ENCODE measurements around the gene TOMM70.

Gene TOMM70

DNA sequence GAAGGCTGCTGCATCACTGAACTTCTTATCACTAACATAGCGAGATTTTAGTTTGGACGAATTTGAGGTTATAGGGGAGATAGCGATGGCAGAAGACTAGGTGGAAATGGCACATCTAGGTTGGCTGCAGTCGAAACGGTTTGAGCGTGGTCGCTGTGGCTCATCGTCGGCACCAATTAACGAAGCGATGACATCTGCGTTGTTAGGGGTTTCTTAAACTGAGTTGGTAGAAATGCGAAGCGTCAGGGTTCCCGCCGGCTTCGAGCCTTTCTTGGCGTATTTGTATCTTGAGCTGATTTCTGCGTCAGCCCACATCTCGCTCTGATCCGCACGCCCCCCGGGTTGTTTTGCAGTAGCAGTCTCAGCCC, 769 bp upstream of the TOMM70 start:
- ATAC-seq (ENCODE audit: low read depth): peak; percentile 19
- Mint-ChIP-seq H3K4me1 (peaks cover 21% of the 10 kb centered on the region), H3K27ac (peak overlapping the region; percentile 91), H3K4me3 (peak overlapping the region; percentile 98), H3K9me3 (no peaks in the 10 kb centered on the region), H3K36me3 (peaks cover 5% of the 10 kb centered on the region), H3K27me3 (no peaks in the 10 kb centered on the region)
- DNase-seq (ENCODE audit: low spot score in 2 of 2): no peak

DNA sequence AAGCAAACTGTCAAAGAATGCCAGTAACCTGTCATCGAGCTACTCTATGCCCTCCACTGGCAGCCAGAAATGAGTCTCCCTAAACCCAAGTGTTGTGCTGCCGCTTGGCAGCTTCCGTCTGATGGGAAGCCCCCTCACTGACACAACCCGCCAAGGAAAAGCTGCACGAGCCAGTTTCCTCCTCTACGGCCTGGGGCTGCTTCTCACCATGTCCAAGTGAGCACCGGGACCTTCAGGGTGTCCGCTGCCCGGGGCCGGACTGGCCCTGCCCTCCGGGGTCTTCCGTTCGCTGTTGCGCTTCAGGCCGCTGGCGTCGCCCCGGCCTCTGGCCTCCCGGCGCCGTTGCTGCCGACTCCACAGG, 490 bp downstream of the TOMM70 start:
- H3K4me1 Mint-ChIP-seq: peaks cover 23% of the 10 kb centered on the region

DNA sequence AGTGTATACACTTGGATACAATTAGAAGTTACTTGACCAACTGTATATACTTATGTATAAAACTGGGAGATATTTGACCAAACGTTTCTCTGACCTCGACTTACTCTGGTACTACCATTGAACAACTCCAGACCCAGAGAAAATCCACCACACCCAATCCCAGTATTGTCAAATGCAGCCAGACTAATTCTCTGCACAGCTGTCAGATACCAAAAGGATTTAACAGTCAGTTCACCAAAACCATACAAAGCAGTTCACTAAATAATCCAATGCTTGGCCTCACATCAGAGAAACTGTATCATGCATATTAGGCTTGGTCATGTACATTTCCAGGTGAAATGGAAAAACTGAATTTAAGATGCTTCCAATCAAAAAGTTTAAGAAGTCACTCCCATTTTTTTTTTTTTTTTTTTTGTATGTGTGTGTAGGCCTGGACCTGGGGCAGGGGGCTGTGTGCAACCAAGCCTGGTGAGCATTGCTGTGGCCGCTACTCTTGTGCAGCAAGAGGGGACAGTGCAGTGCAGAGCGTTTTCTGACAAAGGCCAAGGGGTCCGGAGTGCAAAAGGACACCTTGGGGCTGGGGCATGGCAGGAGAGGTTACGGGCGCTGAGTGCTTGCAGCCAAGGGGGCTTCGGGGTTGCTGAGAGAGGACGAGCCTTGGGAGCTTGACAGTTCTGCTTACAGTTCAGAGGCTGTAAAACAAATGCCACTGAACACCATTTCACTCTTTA, 1.4 kb downstream of the TOMM70 start:
- H3K27ac Mint-ChIP-seq: peak overlapping the region; percentile 91
- DNase-seq (ENCODE audit: low spot score in 2 of 2): no peak

More for the DNA sequence above, 490 bp downstream of the TOMM70 start:
- H3K27ac Mint-ChIP-seq: peak overlapping the region; percentile 91
- peak; percentile 20 for ATAC-seq (ENCODE audit: low read depth)
- DNase-seq (ENCODE audit: low spot score in 2 of 2): peak in 1 of 2 donors; percentile 18
- H3K9me3 Mint-ChIP-seq: no peaks in the 10 kb centered on the region
- peak overlapping the region; percentile 98 for H3K4me3 Mint-ChIP-seq
- H3K36me3 Mint-ChIP-seq: peaks cover 2% of the 10 kb centered on the region
- H3K27me3 Mint-ChIP-seq: no peaks in the 10 kb centered on the region

DNA sequence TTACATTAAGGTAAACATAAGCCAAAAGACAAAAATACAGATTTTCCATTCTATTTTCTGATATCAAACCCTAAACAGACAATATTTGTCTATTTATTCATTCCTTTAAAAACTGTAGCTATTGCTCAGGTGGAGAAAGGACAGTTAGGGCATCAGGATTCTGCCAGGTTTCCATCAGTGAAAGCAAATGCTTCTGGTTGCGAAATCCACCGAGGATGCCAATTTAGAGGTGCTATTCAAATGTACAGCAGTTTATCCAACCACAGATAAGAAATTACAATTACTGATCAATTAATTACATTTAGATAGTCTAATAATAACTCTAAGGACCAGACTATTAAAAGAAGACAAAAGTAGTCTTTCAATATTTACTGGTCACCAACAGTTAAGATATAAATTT, 3.9 kb downstream of the TOMM70 start:
- H3K9me3 Mint-ChIP-seq: no peaks in the 10 kb centered on the region
- no peak for ATAC-seq (ENCODE audit: low read depth)
- no peak overlapping the region for H3K4me3 Mint-ChIP-seq
- no peak for DNase-seq (ENCODE audit: low spot score in 2 of 2)
- H3K27me3 Mint-ChIP-seq: no peaks in the 10 kb centered on the region
- no peaks in the 10 kb centered on the region for H3K36me3 Mint-ChIP-seq
- no peak overlapping the region for H3K27ac Mint-ChIP-seq
- H3K4me1 Mint-ChIP-seq: peaks cover 20% of the 10 kb centered on the region

More for the DNA sequence above, 1.4 kb downstream of the TOMM70 start:
- Mint-ChIP-seq H3K9me3 (no peaks in the 10 kb centered on the region), H3K4me3 (peak overlapping the region; percentile 98), H3K27me3 (no peaks in the 10 kb centered on the region), H3K36me3 (peaks cover 1% of the 10 kb centered on the region), H3K4me1 (peaks cover 22% of the 10 kb centered on the region)
- ATAC-seq (ENCODE audit: low read depth): no peak

DNA sequence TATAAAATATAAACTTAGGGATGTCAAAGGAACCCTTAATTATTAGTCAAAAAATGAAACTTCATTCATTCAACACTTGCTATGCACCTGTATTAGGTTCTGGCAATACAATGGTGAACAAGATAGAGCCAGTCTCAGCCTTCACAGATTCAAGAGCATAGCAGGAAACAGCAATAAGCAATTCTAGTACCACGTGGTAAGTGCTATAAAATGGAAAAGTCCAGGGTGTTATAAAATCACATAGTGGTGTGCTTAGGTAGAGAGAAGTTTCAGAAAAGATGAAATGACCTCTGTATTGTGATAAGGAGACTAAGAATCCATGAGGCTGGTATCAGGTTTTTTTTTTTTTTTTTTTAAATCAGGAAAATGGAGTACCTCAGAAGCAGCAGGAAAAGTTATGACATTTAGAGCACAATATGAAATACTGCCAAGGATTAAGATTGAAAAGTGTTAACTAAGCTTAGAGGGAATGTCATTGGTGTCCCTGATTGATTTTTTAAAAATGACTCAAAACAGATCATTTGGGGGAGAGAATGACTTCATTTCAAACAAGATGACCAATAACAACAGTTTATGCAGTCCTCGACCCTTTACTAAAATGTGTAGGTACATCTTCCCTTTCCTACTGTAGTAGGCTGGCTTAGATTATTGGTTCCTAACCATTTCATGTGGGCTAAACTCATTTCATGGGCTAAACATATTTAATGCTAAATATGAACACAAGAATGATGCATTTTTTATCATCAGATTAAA, 5.0 kb downstream of the TOMM70 start:
- Mint-ChIP-seq H3K27me3 (no peaks in the 10 kb centered on the region), H3K27ac (no peak overlapping the region), H3K4me3 (no peak overlapping the region), H3K4me1 (peaks cover 20% of the 10 kb centered on the region), H3K36me3 (no peaks in the 10 kb centered on the region), H3K9me3 (no peaks in the 10 kb centered on the region)
- DNase-seq (ENCODE audit: low spot score in 2 of 2): no peak
- ATAC-seq (ENCODE audit: low read depth): no peak

DNA sequence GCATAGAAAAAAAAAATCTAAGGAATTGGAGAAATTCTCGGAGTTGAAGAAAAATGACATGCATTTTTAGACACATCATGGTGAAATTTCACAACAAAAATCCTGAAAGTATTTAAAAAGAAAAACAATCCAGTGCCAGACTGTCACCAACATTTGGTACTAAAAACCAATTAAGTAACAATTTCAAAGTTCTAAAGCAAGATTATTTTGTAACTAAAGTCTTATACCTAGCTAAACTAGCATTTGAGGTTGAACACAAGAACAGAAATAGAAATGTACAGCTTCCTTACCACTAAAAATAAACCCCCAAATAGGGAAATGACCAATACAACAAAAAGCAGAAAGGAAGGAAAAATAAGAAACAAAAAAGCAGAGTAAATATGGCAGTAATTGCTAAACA, 11.9 kb downstream of the TOMM70 start:
- Mint-ChIP-seq H3K36me3 (peaks cover 22% of the 10 kb centered on the region), H3K4me3 (no peak overlapping the region), H3K27ac (no peak overlapping the region), H3K4me1 (peaks cover 6% of the 10 kb centered on the region), H3K9me3 (peaks cover 2% of the 10 kb centered on the region), H3K27me3 (no peaks in the 10 kb centered on the region)
- DNase-seq (ENCODE audit: low spot score in 2 of 2): no peak
- no peak for ATAC-seq (ENCODE audit: low read depth)

DNA sequence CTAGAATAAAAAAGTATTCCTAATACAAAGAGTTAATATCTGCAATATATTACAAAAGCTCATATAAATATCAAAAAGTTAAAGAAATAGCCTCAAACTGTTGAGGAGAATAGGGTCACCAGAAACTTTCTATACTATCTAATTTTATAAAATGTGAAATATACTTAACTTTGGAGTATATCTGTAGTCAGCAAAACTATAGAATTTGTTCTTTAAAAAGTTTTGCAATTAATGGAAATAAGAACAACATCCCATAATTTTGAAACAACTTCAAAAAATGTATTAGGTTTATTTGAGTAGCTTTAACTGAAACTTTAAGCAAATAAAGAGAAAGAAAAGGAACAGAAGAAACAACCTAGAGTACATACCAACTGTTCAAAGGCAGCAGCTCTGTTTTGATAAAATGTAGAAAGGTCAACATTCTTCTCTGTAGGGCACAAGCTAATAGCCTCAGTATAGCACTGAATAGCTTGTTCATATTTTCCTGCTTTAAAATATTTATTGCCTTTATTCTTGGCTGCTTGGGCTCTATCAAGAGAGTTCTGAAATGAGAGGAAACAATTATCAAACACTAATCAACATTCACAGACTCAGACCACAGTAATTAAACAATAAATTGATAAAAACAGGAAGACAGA, 14.3 kb downstream of the TOMM70 start:
- Mint-ChIP-seq H3K4me3 (no peak overlapping the region), H3K27ac (no peak overlapping the region), H3K27me3 (no peaks in the 10 kb centered on the region), H3K36me3 (peaks cover 27% of the 10 kb centered on the region), H3K4me1 (peaks cover 6% of the 10 kb centered on the region), H3K9me3 (peaks cover 2% of the 10 kb centered on the region)
- no peak for ATAC-seq (ENCODE audit: low read depth)
- no peak for DNase-seq (ENCODE audit: low spot score in 2 of 2)

DNA sequence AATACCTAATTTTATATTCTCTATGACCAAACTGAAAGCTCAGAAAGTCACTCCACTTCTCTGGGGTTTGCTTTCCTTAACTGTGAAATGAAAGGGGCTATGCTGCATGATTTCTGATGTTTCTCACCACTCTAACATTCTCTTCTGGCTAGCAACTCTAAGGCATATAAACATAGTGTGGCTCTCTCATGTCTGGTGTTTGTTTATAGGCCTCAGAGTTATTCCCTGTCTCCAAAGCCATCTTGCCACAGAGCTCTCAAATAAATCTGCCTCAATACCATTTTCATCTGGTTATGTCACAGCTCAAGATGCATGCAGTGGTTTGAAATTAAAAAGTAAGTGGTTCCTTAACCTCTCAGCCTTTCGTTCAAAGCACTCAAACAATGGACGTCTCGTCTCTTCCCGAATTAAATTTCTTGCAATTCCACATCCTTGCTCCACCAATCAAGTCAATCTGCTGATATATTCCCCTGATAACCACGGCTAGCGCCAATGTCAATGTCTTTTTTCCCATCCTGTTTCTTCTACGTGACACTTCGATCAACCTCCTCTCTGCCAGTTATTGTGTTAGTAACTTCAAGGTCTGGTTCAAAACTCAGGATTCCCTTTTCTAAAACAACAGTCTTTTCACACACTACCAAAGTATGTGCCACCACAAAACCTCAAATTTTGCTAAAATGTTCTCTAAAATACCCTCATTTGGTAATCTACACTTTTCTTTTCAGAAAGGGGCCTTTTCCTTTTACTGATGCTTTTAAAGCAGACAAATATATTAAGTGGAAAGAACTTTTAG, 16.0 kb downstream of the TOMM70 start:
- ATAC-seq (ENCODE audit: low read depth): no peak
- no peak for DNase-seq (ENCODE audit: low spot score in 2 of 2)
- H3K27ac Mint-ChIP-seq: peak overlapping the region; percentile 38

DNA sequence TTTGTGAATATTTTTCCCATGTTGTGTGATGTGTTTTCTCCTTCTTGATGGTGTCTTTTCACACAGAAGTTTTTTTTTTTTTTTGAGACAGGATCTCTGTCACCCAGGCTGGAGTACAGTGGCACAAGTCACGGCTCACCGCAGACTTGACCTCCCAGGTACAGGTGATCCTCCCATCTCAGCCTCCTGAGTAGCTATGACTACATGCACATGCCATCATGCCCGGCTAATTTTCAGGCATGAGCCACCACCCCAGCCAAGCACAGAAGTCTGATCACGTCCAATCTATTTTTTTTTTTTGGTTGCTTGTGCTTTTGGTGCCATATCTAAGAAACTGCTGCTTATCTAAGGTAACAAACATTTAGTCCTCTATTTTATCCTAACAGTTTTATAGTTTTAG, 24.6 kb downstream of the TOMM70 start:
- Mint-ChIP-seq H3K4me3 (no peak overlapping the region), H3K36me3 (peaks cover 15% of the 10 kb centered on the region), H3K27ac (no peak overlapping the region), H3K9me3 (no peaks in the 10 kb centered on the region), H3K4me1 (no peaks in the 10 kb centered on the region), H3K27me3 (no peaks in the 10 kb centered on the region)
- DNase-seq (ENCODE audit: low spot score in 2 of 2): no peak
- ATAC-seq (ENCODE audit: low read depth): no peak

More for the DNA sequence above, 16.0 kb downstream of the TOMM70 start:
- peaks cover 34% of the 10 kb centered on the region for H3K36me3 Mint-ChIP-seq
- peaks cover 6% of the 10 kb centered on the region for H3K4me1 Mint-ChIP-seq
- no peak overlapping the region for H3K4me3 Mint-ChIP-seq
- H3K27me3 Mint-ChIP-seq: no peaks in the 10 kb centered on the region
- peaks cover 2% of the 10 kb centered on the region for H3K9me3 Mint-ChIP-seq

DNA sequence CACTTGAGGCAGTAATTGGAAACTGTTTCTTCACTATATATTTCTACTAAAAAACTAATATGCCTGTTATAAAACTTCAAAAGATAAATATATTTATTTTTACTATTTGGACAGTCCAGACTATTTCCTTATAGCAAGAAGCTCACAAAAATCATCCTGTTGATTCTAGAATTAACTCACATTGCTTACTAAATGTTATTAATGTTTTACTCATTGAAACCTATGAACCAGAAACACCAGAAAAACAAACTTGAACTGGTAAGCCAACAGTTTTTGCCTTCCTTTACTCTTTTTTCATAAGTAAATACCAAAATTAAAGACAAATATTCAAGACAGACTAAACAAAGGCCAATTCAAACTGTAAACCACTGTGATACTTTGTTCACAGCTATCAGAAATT, 26.4 kb downstream of the TOMM70 start:
- DNase-seq (ENCODE audit: low spot score in 2 of 2) (no peak), ATAC-seq (ENCODE audit: low read depth) (no peak)
- Mint-ChIP-seq H3K27me3 (no peaks in the 10 kb centered on the region), H3K4me3 (no peak overlapping the region), H3K4me1 (no peaks in the 10 kb centered on the region), H3K27ac (no peak overlapping the region), H3K36me3 (peaks cover 10% of the 10 kb centered on the region), H3K9me3 (no peaks in the 10 kb centered on the region)

DNA sequence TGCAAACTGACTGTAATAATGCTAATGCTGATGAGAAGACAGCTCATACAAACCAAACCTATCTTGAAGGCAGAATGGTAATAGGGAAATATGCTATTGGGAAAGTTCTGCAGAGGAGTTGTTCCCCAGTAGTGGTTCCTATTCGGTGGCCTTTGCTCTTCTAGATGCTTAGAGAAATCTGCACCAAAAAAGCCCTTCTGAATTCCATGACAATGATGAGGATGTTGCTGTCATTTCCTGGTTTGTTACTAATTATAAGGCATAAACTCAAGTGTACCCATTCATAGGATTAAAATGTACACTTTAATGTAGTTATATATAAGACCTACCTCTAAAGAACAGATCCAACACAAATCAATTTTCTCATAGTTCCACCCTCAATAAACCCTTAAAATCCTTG, 30.1 kb downstream of the TOMM70 start:
- Mint-ChIP-seq H3K4me1 (no peaks in the 10 kb centered on the region), H3K4me3 (no peak overlapping the region), H3K27me3 (no peaks in the 10 kb centered on the region), H3K9me3 (no peaks in the 10 kb centered on the region), H3K27ac (peak overlapping the region; percentile 41), H3K36me3 (peaks cover 7% of the 10 kb centered on the region)
- no peak for DNase-seq (ENCODE audit: low spot score in 2 of 2)
- no peak for ATAC-seq (ENCODE audit: low read depth)

DNA sequence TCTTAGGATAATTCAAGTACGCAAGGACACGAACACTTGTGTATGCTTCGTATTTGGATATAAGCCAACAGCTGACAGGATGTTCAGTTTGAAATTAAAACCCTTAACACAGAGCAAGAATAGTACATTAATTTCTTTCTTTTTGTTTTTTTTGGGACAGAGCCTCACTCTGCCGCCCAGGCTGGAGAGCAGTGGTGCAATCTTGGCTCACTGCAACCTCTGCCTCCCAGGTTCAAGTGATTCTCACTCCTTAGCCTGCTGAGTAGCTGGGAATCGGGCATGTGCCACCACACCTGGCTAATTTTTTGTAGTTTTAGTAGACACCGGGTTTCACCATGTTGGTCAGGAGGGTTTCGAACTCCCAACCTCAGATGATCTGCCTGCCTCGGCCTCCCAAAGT, 32.4 kb downstream of the TOMM70 start:
- ATAC-seq (ENCODE audit: low read depth): no peak
- Mint-ChIP-seq H3K36me3 (peaks cover 22% of the 10 kb centered on the region), H3K9me3 (no peaks in the 10 kb centered on the region), H3K4me1 (no peaks in the 10 kb centered on the region), H3K4me3 (no peak overlapping the region), H3K27ac (no peak overlapping the region), H3K27me3 (no peaks in the 10 kb centered on the region)
- DNase-seq (ENCODE audit: low spot score in 2 of 2): no peak

DNA sequence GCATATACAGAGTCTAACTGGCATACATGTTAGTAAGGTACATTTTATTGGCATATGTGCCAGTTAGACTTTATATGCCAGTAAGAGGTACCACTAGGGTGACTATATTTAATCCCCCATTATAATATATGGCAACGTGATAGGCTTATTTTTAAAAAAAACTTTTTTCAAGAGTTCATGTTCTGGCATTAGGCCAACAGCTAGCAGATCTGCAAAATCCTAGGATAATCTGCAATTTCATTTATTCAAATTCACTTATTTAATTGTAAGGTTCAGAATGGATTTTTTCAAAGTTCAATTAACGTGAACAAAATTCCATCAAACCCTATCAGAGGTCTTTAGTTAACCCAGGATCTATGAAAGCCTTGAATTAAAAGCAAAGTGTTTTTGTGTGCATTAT, 34.5 kb downstream of the TOMM70 start:
- peaks cover 2% of the 10 kb centered on the region for H3K9me3 Mint-ChIP-seq
- ATAC-seq (ENCODE audit: low read depth) (no peak), DNase-seq (ENCODE audit: low spot score in 2 of 2) (no peak)
- no peak overlapping the region for H3K4me3 Mint-ChIP-seq
- peaks cover 34% of the 10 kb centered on the region for H3K36me3 Mint-ChIP-seq
- H3K4me1 Mint-ChIP-seq: no peaks in the 10 kb centered on the region
- H3K27me3 Mint-ChIP-seq: no peaks in the 10 kb centered on the region
- no peak overlapping the region for H3K27ac Mint-ChIP-seq

DNA sequence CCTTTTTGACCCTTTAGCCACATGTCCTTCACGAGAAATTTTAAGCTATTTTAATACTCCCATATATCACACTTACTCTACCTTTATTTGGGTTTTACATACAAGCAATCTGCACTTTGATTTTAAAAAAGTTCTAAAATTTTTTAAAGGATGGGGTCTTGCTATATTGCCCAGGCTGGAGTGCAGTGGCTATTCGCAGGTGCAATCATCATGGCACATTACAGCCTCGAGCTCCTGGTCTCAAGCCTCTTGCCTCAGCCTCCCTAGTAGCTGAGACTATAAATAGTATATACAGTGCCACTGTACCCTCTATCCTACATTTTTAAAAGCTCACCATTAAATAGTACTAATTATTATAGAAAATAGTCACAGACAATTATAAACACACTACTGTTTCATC, 36.5 kb downstream of the TOMM70 start:
- Mint-ChIP-seq H3K27ac (no peak overlapping the region), H3K36me3 (peaks cover 33% of the 10 kb centered on the region), H3K27me3 (no peaks in the 10 kb centered on the region), H3K9me3 (peaks cover 2% of the 10 kb centered on the region), H3K4me3 (no peak overlapping the region), H3K4me1 (no peaks in the 10 kb centered on the region)
- no peak for DNase-seq (ENCODE audit: low spot score in 2 of 2)
- no peak for ATAC-seq (ENCODE audit: low read depth)

Measured in memory B cell (primary cell).